CD4-positive, alpha-beta T cell (primary cell): ENCODE data around the gene CAMK2A. TPM values are rescaled to one million over a fixed set of nuclear protein-coding genes. Genes with fewer than 3 reads are reported as not detected.

Source experiments
- ATAC-seq: fragments of 200-7000 bp; cut with Tn5 transposase; one replicate; pipeline ENCODE4 v1.10.0; 2022; ENCODE audit warnings: mild to moderate bottlenecking; ENCODE audit not compliant: poor library complexity
- CTCF ChIA-PET: fragments of 350-600 bp; sonication (Branson Sonifier 250); formaldehyde crosslinking; loops from one replicate; lab custom pipeline; 2021; ENCODE audit warnings: antibody characterized with exemption, inconsistent platforms; lab: Charles Lee
- POLR2A ChIA-PET: fragments of 350-600 bp; sonication (Branson Sonifier 250); formaldehyde crosslinking; loops from one replicate; lab custom pipeline; 2021; ENCODE audit warnings: antibody characterized with exemption, inconsistent platforms; lab: Charles Lee
- DNase-seq, 14 experiments: peaks; one replicate each; pipeline ENCODE4 v3.0.0-alpha.2; 2013 to 2020; ENCODE audit warnings: mixed read lengths in 2 of 14
- H3K27ac ChIP-seq, 2 donors: one replicate each; pipeline versions ENCODE4 v1.5.1 to v1.7.0; 2013; ENCODE audit warnings: low read length in 2 of 2, low read depth in 1 of 2, mild to moderate bottlenecking in 1 of 2
- H3K27me3 ChIP-seq, 2 experiments: 1 replicate in 1 of 2; 2 replicates in 1 of 2; pipeline versions ENCODE4 v1.6.1 to v1.7.0; 2013; ENCODE audit warnings: low read length in 2 of 2, control low read depth in 1 of 2, mild to moderate bottlenecking in 1 of 2, moderate library complexity in 1 of 2; ENCODE audit not compliant: insufficient read depth in 2 of 2, control insufficient read depth in 1 of 2
- H3K36me3 ChIP-seq: one replicate; pipeline ENCODE4 v1.6.1; 2013; ENCODE audit warnings: low read length, control low read depth; ENCODE audit not compliant: insufficient read depth
- H3K4me1 ChIP-seq: one replicate; pipeline ENCODE4 v1.6.1; 2013; ENCODE audit warnings: low read length, control low read depth; ENCODE audit not compliant: insufficient read depth
- H3K4me3 ChIP-seq: one replicate; pipeline ENCODE4 v1.5.1; 2013; ENCODE audit warnings: mild to moderate bottlenecking, low read length, moderate library complexity
- H3K9me3 ChIP-seq, 2 experiments: 1 replicate in 1 of 2; 2 replicates in 1 of 2; pipeline versions ENCODE4 v1.6.1 to v1.7.0; 2013; ENCODE audit warnings: low read length in 2 of 2, mild to moderate bottlenecking in 2 of 2, control low read depth in 1 of 2, moderate library complexity in 1 of 2; ENCODE audit not compliant: control insufficient read depth in 1 of 2, insufficient read depth in 1 of 2
- H3K27ac Mint-ChIP-seq: one replicate; pipeline ENCODE4 v1.8.0; 2020; ENCODE audit warnings: mixed read lengths
- H3K27me3 Mint-ChIP-seq: one replicate; pipeline ENCODE4 v1.8.0; 2021; ENCODE audit warnings: mixed read lengths
- H3K36me3 Mint-ChIP-seq: one replicate; pipeline ENCODE4 v1.8.0; 2021; ENCODE audit warnings: low read depth, mixed read lengths
- H3K4me1 Mint-ChIP-seq: one replicate; pipeline ENCODE4 v1.8.0; 2021; ENCODE audit warnings: low read depth, mixed read lengths
- H3K4me3 Mint-ChIP-seq: one replicate; pipeline ENCODE4 v1.8.0; 2020; ENCODE audit warnings: mild to moderate bottlenecking, mixed read lengths
- H3K9me3 Mint-ChIP-seq: one replicate; pipeline ENCODE4 v1.8.0; 2020; ENCODE audit warnings: mixed read lengths
- CTCF ChIP-seq: fragments of 200-600 bp; IDR thresholded peaks from one replicate; pipeline ENCODE4 v1.8.0; 2022; ENCODE audit warnings: antibody characterized with exemption, mild to moderate bottlenecking
- intact Hi-C, 2 experiments: fragments of 100-400 bp; cut with DNase I in 1 of 2; cut with micrococcal nuclease in 1 of 2; formaldehyde crosslinking; loops; one replicate each; pipeline versions ENCODE4 v1.15.1 to v1.9.0; 2023 to 2025; cut with DNase I, micrococcal nuclease
- total RNA-seq, 174 experiments: library from RNA in 2 of 174; stranded (reverse) in 2 of 174; gene quantifications; one replicate each; pipeline ENCODE4 v1.2.3 and lab custom pipeline; 2021 to 2026

The CAMK2A gene
- total RNA-seq, 2 experiments from 2014 or later, result 0.05 to 0.22 TPM

GRCh38 chr5:150197476-150197875 lies 92.1 kb downstream of the CAMK2A start:
- ATAC-seq, result no peak
- Histone ChIP-seq H3K4me3 (no peak overlapping the region), H3K9me3 (peaks cover 0 to 4% of the 10 kb centered on the region in 2 experiments), H3K27me3 (peaks cover 0 to 10% of the 10 kb centered on the region in 2 experiments), H3K36me3 (no peaks in the 10 kb centered on the region), H3K27ac (no peak overlapping the region), H3K4me1 (no peaks in the 10 kb centered on the region)
- H3K36me3 Mint-ChIP-seq, result no peaks in the 10 kb centered on the region
- no peak for TF ChIP-seq CTCF
- ChIA-PET POLR2A (no interaction called here), CTCF (no interaction called here)
- no peak for DNase-seq
- intact Hi-C loops, result no loop called here
- H3K9me3 Mint-ChIP-seq, result no peaks in the 10 kb centered on the region
- peaks cover 12% of the 10 kb centered on the region for H3K27me3 Mint-ChIP-seq
- no peak overlapping the region for H3K27ac Mint-ChIP-seq
- no peaks in the 10 kb centered on the region for H3K4me1 Mint-ChIP-seq
- no peak overlapping the region for H3K4me3 Mint-ChIP-seq

- CTCF ChIA-PET, result no interaction called here
- Mint-ChIP-seq H3K4me3 (no peak overlapping the region), H3K27ac (no peak overlapping the region), H3K36me3 (no peaks in the 10 kb centered on the region), H3K4me1 (no peaks in the 10 kb centered on the region), H3K27me3 (peaks cover 16% of the 10 kb centered on the region), H3K9me3 (no peaks in the 10 kb centered on the region)
- no peak for DNase-seq
- H3K27ac ChIP-seq, result no peak overlapping the region
- no peaks in the 10 kb centered on the region for H3K36me3 ChIP-seq
- no peak overlapping the region for H3K4me3 ChIP-seq
- peaks cover 0 to 4% of the 10 kb centered on the region in 2 experiments for H3K9me3 ChIP-seq
- H3K4me1 ChIP-seq, result no peaks in the 10 kb centered on the region
- no peak for TF ChIP-seq CTCF
- peaks cover 0 to 13% of the 10 kb centered on the region in 2 experiments for H3K27me3 ChIP-seq
- POLR2A ChIA-PET, result no interaction called here
- ATAC-seq, result no peak
- intact Hi-C loops, result no loop called here
Measured at GRCh38 chr5:150196986-150197385, 92.6 kb downstream of the CAMK2A start.

GRCh38 chr5:150196514-150196913 lies 93.1 kb downstream of the CAMK2A start:
- Histone ChIP-seq H3K36me3 (no peaks in the 10 kb centered on the region), H3K27me3 (peaks cover 0 to 13% of the 10 kb centered on the region in 2 experiments), H3K4me1 (no peaks in the 10 kb centered on the region), H3K9me3 (peaks cover 0 to 4% of the 10 kb centered on the region in 2 experiments), H3K4me3 (no peak overlapping the region), H3K27ac (no peak overlapping the region)
- CTCF ChIA-PET, result no interaction called here
- no peak for TF ChIP-seq CTCF
- peaks cover 20% of the 10 kb centered on the region for H3K27me3 Mint-ChIP-seq
- DNase-seq (no peak), ATAC-seq (no peak)
- intact Hi-C loops, result no loop called here
- no peak overlapping the region for H3K4me3 Mint-ChIP-seq
- POLR2A ChIA-PET, result no interaction called here
- H3K27ac Mint-ChIP-seq, result no peak overlapping the region
- H3K9me3 Mint-ChIP-seq, result no peaks in the 10 kb centered on the region
- H3K36me3 Mint-ChIP-seq, result no peaks in the 10 kb centered on the region
- H3K4me1 Mint-ChIP-seq, result no peaks in the 10 kb centered on the region
